Measurements from ENCODE around the gene ADGRB2. TPM values are rescaled to one million over a fixed set of nuclear protein-coding genes. Genes with fewer than 3 reads are reported as not detected.

Gene ADGRB2
- total and polyA plus RNA-seq, 2 donors (not counting 1 experiment from before 2014, with no cell fraction given) = 4.4 to 10.4 TPM

GRCh38 chr1:31742462-31743212 lies 21.5 kb downstream of the ADGRB2 start:
- H4K20me1 ChIP-seq (ENCODE audit: control insufficient read depth, extremely low read depth, insufficient read depth, low read length) = no peaks in the 10 kb centered on the region
- no peaks in the 10 kb centered on the region for H3K79me2 ChIP-seq (ENCODE audit: control insufficient read depth, insufficient read depth, low read length)
- H3K4me2 ChIP-seq (ENCODE audit: extremely low read depth, insufficient read depth, low read length) = no peak overlapping the region
- H3K9me3 ChIP-seq (ENCODE audit: control insufficient read depth, insufficient read depth, low read depth, low read length) = no peaks in the 10 kb centered on the region
- H3K4me3 ChIP-seq (replicated peaks in 1 of 4; ENCODE audit: control extremely low read depth in 1 of 4, insufficient read depth in 1 of 4, low read depth in 3 of 4, low read length in 4 of 4) = no peak overlapping the region
- no peak overlapping the region for H2AFZ ChIP-seq (ENCODE audit: low read length)
- H3K27me3 ChIP-seq (ENCODE audit: control insufficient read depth, insufficient read depth, low read length) = no peaks in the 10 kb centered on the region
- no peaks in the 10 kb centered on the region for H3K4me1 ChIP-seq (ENCODE audit: control insufficient read depth, extremely low read depth, insufficient read depth, low read length)
- H3K27ac ChIP-seq (ENCODE audit: insufficient read depth, low read length) = no peak overlapping the region
- H3K36me3 ChIP-seq (ENCODE audit: control insufficient read depth, insufficient read depth, low read length) = no peaks in the 10 kb centered on the region
- H3K9ac ChIP-seq (ENCODE audit: insufficient read depth, low read length) = no peak overlapping the region
- no peak for TF ChIP-seq EZH2 (IDR thresholded peaks at IDR 0.05; ENCODE audit: low read length, missing control alignments)
- no peak for TF ChIP-seq CTCF (conservative IDR thresholded peaks at IDR 0.05 in 1 of 2, IDR thresholded peaks at IDR 0.05 in 1 of 2; ENCODE audit: low read depth in 1 of 2, low read length in 2 of 2)
- DNase-seq (ENCODE audit: low read depth in 2 of 2) = no peak

- H3K9ac ChIP-seq (ENCODE audit: insufficient read depth, low read length) = no peak overlapping the region
- TF ChIP-seq EZH2 (IDR thresholded peaks at IDR 0.05; ENCODE audit: low read length, missing control alignments) = no peak
- H3K27ac ChIP-seq (ENCODE audit: insufficient read depth, low read length) = no peak overlapping the region
- H3K9me3 ChIP-seq (ENCODE audit: control insufficient read depth, insufficient read depth, low read depth, low read length) = no peaks in the 10 kb centered on the region
- H3K36me3 ChIP-seq (ENCODE audit: control insufficient read depth, insufficient read depth, low read length) = no peaks in the 10 kb centered on the region
- no peaks in the 10 kb centered on the region for H4K20me1 ChIP-seq (ENCODE audit: control insufficient read depth, extremely low read depth, insufficient read depth, low read length)
- no peak overlapping the region for H3K4me2 ChIP-seq (ENCODE audit: extremely low read depth, insufficient read depth, low read length)
- H2AFZ ChIP-seq (ENCODE audit: low read length) = no peak overlapping the region
- H3K4me3 ChIP-seq (replicated peaks in 1 of 4; ENCODE audit: control extremely low read depth in 1 of 4, insufficient read depth in 1 of 4, low read depth in 3 of 4, low read length in 4 of 4) = no peak overlapping the region
- no peaks in the 10 kb centered on the region for H3K4me1 ChIP-seq (ENCODE audit: control insufficient read depth, extremely low read depth, insufficient read depth, low read length)
- DNase-seq (ENCODE audit: low read depth in 2 of 2) = no peak
- H3K79me2 ChIP-seq (ENCODE audit: control insufficient read depth, insufficient read depth, low read length) = no peaks in the 10 kb centered on the region
- H3K27me3 ChIP-seq (ENCODE audit: control insufficient read depth, insufficient read depth, low read length) = no peaks in the 10 kb centered on the region
Measured at GRCh38 chr1:31739346-31739745, 24.8 kb downstream of the ADGRB2 start.

- Histone ChIP-seq H3K4me2 (ENCODE audit: extremely low read depth, insufficient read depth, low read length) (no peak overlapping the region), H3K27ac (ENCODE audit: insufficient read depth, low read length) (no peak overlapping the region), H3K36me3 (ENCODE audit: control insufficient read depth, insufficient read depth, low read length) (no peaks in the 10 kb centered on the region), H3K9ac (ENCODE audit: insufficient read depth, low read length) (no peak overlapping the region), H3K4me3 (replicated peaks in 1 of 4; ENCODE audit: control extremely low read depth in 1 of 4, insufficient read depth in 1 of 4, low read depth in 3 of 4, low read length in 4 of 4) (no peak overlapping the region), H3K4me1 (ENCODE audit: control insufficient read depth, extremely low read depth, insufficient read depth, low read length) (no peaks in the 10 kb centered on the region), H4K20me1 (ENCODE audit: control insufficient read depth, extremely low read depth, insufficient read depth, low read length) (no peaks in the 10 kb centered on the region), H3K79me2 (ENCODE audit: control insufficient read depth, insufficient read depth, low read length) (no peaks in the 10 kb centered on the region), H2AFZ (ENCODE audit: low read length) (no peak overlapping the region), H3K9me3 (ENCODE audit: control insufficient read depth, insufficient read depth, low read depth, low read length) (no peaks in the 10 kb centered on the region), H3K27me3 (ENCODE audit: control insufficient read depth, insufficient read depth, low read length) (no peaks in the 10 kb centered on the region)
- DNase-seq (ENCODE audit: low read depth in 2 of 2) = no peak
- TF ChIP-seq CTCF (conservative IDR thresholded peaks at IDR 0.05 in 1 of 2, IDR thresholded peaks at IDR 0.05 in 1 of 2; ENCODE audit: low read depth in 1 of 2, low read length in 2 of 2) = no peak
- no peak for TF ChIP-seq EZH2 (IDR thresholded peaks at IDR 0.05; ENCODE audit: low read length, missing control alignments)
Measured at GRCh38 chr1:31736675-31737074, 27.5 kb downstream of the ADGRB2 start.
